LNCaP clone FGC (cell line): ENCODE results near the gene IFRD2.

Experiments
- DNase-seq: peaks from one replicate; pipeline ENCODE4 v3.0.0-alpha.2; 2011; ENCODE audit warnings: low read depth
- H3K4me3 ChIP-seq: 2 replicates; pipeline ENCODE4 v1.5.1; 2011; ENCODE audit warnings: mild to moderate bottlenecking, low read depth, low read length, control low read depth
- CTCF ChIP-seq: IDR thresholded peaks from 2 replicates; pipeline ENCODE4 v1.5.1; 2012; ENCODE audit warnings: mild to moderate bottlenecking; ENCODE audit not compliant: control insufficient read depth, insufficient read depth; ENCODE audit errors: extremely low read depth

IFRD2 gene

DNA sequence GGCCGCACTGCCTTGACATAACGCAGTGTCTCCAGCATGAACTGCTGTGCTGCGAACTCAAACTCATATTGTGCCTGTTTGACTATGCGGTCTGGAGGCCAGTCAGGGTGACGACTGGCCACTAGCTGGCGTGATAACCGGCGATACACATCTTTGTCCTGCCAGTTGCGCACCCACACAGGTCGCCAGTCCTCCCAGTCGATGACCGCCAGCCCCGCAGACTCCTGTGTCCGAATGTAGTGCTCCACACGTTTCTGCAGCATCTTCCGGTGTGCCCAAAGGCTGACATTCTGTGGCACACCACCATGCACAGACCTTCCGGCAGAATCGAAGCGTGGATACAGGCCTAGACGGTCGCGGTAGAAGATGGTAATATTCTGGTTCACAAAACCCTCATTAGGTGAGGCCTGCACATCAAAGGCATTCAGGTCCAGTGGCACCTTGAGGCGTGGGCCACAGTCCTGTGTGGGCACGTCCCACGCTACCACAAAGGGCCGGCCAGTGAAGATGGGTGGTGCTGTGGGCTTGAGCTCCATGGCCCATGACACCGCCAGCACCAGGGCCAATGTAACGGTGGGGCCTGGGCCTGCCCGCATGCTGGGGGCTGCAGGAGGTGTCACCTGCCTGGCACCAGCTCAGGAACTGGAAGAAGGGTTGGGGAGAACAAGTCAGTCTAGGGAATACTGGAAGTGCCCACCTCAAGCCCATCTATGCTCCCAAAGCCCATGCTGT is 27.8 kb upstream of the IFRD2 start:
- 0 out of 2 replicates have a peak, but pooled peaks have one; percentile 17 for TF ChIP-seq CTCF
- no peak for DNase-seq
- peak overlapping the region; percentile 95 for H3K4me3 ChIP-seq

GRCh38 chr3:50319181-50319893 is 27.1 kb upstream of the IFRD2 start:
- DNase-seq = no peak
- no peak for TF ChIP-seq CTCF
- no peak overlapping the region for H3K4me3 ChIP-seq

GRCh38 chr3:50318615-50319014 is 26.4 kb upstream of the IFRD2 start:
- no peak for TF ChIP-seq CTCF
- no peak for DNase-seq
- H3K4me3 ChIP-seq = no peak overlapping the region

- H3K4me3 ChIP-seq = no peak overlapping the region
- DNase-seq = no peak
- no peak for TF ChIP-seq CTCF
Observed at GRCh38 chr3:50318163-50318562, 25.9 kb upstream of the IFRD2 start.

GRCh38 chr3:50317300-50317699 is 25.1 kb upstream of the IFRD2 start:
- no peak overlapping the region for H3K4me3 ChIP-seq
- TF ChIP-seq CTCF = no peak
- DNase-seq = no peak

GRCh38 chr3:50316657-50317242 is 24.5 kb upstream of the IFRD2 start:
- TF ChIP-seq CTCF = no peak
- H3K4me3 ChIP-seq = no peak overlapping the region
- DNase-seq = no peak

GRCh38 chr3:50314816-50315215 is 22.6 kb upstream of the IFRD2 start:
- no peak for TF ChIP-seq CTCF
- no peak overlapping the region for H3K4me3 ChIP-seq

More at GRCh38 chr3:50314816-50315215, 22.6 kb upstream of the IFRD2 start:
- no peak for DNase-seq
